ENCODE measurements around the gene SYK.

Gene SYK

DNA sequence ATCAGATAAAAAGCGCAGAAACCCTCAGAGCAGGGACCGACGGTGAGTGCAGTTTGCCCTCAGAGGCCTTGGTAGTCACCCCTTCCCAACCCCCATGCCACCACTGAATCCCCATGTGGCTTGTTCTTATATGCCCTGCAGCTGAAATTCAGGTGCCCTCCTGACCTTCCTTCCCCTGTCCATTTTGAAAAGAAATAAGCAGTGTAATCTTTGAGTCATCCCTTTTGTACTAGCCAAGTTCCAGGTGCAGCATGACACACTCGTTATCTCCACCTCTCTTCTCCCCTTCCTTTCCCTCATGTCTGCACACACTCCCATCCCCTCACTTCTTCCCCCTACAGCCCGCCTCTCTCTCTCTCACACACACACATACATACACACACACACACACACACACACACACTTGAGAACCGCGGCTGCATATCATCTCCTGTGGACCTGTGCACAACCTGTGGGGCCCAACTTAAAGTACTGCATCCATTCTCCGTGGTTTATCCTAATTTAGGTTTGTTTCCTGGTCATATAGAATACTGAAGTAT, 53.1 kb downstream of the SYK start:
- no peak for DNase-seq

DNA sequence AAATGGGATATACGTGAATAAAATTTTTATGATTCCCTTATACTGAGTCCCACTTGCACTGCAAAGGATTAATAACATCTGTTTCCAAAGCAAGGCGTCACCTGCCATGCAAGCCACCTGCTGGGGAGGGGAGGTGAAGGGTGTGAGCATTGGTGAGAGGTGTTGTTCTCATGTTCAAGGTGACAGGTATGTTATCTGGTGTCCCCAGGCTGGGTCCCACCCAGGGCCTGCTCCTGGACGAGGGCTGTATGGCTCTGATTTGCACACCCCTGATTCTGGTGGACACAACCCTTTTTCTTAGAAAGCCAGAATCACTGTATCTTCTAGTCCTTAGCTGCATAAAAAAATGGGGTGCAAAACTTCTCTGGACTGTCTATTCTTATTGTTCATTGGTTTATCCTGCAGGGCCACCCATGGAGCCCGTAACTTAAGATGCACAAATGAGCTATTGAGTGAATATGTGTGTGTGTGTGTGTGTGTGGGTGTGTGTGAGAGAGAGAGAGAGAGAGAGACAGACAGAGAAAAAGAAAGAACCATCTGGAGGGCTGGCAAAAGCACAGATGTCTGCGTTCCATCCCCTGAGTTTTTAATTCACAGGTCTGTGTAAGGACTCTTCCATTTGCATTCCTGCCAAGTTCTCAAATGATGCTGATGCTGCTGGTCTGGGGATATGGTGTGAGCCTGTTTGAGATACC, 53.7 kb downstream of the SYK start:
- DNase-seq = no peak

DNA sequence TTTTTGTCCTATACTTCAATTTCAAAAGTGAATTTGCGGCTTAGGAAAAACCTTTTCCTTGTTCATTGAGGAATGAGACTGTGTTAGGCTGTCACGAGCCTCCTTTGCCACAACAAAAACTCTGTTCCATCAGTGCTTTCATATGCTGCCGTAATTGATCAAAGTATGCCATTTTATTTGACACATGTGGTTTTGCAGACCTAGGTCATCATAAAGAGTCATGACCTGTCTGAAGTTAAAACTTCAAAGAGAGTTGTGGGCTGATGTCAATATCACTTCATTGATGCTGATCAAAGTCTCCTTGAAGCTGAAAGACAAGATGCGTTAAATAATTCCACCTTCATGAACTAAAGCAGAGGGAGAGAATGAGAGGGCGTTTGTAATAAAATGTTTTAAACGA, 55.5 kb downstream of the SYK start:
- DNase-seq = no peak

- no peak for DNase-seq
Observed at GRCh38 chr9:90857855-90858254, 56.2 kb downstream of the SYK start.

- DNase-seq = no peak
Observed at GRCh38 chr9:90858457-90858901, 56.9 kb downstream of the SYK start.

DNA sequence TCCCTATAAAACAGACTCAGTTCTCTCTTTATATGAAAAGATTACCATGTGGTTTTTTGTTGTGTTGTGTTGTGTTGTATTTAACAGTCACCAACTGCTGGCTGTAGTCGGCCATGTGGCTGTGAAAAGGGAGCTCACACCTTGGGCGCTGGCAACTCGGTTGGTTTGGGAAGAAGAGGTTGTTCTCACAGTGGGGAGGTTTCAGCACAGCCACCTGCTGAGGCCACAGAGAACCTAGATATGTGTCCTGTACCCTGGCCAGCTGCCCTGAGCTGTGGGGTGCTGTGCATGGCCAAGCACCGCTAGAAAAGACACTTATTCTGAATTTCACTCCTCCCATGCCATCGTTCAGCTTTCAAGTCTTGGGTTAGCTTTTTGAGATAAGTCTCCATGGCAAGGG, 58.8 kb downstream of the SYK start:
- no peak for DNase-seq

DNA sequence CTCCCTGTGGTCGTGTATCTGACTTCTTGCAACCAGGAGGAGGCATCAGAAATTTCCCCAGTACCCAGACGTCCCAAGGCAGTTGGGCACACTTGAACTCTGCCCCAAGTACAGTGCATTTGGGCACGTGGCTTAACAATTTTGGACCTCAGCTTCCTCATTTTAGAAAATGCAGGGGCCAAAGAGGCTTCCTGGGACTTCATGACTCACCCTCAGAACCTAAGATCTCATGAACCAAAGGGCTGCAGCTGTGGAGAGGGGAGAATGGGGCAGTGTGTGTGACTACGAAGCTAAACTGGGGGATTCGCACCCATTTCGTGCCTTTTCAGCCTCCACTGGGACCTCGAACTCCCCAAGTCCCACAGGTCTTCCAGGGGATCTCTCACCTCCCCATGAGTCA, 59.2 kb downstream of the SYK start:
- no peak for DNase-seq

DNA sequence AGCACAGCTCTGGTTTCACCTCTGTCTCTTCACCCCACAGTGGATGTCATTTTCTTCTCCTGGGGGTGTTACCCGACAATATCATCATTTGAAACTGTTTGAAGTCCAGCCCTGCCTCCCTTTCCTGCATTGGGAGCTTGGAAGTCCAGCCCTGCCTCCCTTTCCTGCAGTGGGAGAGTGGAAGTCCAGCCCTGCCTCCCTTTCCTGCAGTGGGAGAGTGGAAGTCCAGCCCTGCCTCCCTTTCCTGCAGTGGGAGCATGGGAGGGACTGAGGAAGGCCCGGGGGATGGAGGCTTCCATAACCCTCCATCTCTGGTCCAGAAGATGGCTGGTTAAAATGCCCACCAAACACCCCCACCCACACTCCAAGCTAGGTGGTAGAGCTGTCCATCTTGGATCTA, 59.8 kb downstream of the SYK start:
- DNase-seq = no peak

GRCh38 chr9:90861826-90862740, 60.5 kb downstream of the SYK start:
- no peak for DNase-seq

DNA sequence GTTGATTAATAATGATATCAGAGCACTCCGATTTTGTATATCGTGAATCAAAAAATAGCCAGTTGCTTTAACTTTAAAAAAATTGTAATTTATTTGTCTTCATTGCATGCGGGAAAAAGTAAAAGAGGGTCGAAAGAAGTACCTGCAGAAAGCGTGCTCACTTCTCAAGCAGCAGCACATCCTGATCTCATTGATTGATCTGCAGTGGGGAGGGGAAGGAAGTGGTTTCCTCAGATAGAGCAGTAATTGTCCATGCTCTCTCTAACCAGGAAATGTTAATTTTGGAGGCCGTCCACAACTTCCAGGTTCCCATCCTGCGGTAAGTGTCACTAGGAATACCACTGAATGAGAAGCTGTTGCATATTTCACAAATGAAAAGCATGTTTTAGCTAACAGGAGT, 63.2 kb downstream of the SYK start:
- no peak for DNase-seq

GRCh38 chr9:90867101-90867500, 65.5 kb downstream of the SYK start:
- DNase-seq = no peak

GRCh38 chr9:90868555-90868954, 66.9 kb downstream of the SYK start:
- no peak for DNase-seq

DNA sequence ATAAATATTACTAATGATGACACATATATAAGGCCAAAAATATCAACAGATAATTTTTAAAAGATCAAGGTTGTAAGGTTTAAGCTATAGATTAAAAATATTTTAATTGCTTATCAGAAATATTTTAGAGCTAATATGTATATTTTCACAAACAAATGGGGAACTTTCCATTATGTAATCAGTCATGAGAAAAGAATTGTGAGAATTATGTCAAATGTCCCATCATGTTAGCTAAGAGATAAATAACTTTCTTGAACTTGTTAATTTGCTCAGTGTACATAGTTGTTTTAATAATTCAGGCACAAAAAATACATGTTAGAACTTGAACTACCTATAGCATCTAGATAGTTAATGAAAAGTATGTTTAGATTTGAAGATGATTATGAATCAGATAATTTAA, 67.7 kb downstream of the SYK start:
- DNase-seq = no peak

- peak; percentile 67 for DNase-seq
Observed at GRCh38 chr9:90870621-90871326, 69.2 kb downstream of the SYK start.

- no peak for DNase-seq
Observed at GRCh38 chr9:90871327-90871935, 69.8 kb downstream of the SYK start.

DNA sequence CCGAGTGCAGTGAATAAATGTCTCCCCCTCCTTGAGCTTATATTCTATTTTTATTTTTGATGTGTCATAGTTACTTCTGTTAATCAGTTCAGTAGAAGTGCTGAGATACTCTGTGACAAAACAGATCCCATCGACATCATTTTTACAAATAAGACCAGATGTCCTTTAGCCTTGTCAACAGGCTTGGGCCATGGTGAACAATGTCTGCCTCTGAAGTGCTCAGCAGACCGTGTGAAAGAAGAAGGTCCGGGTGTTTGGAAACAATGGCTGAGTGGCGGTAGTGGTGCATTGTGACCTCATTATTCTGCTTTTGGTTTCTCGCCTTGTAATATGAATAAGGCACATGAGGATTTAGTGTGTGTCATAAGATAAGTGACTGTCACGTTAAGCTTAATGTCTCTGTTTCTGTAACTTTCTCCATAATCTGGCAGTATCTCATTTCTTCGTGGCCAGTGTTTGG, 71.2 kb downstream of the SYK start:
- DNase-seq = no peak

- DNase-seq = no peak
Observed at GRCh38 chr9:90873422-90873821, 71.8 kb downstream of the SYK start.

DNA sequence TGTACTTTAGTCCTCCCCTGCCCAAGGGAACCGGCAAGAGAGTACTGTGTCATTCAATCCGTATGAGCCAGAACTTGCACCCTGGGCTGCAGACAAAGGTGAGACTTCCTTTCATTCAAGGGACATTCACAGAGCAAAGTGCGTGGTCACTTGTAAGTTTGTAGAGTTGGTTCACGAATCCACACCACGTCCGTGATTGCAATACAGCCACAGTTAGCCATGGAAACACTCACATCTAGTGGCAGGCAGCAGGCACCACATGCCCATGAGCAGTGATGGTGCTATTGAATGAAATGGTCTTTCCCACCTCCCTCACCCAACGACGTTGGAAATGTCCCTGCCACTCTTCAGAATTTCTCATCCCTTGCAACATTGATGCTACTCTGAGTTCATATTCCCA, 72.6 kb downstream of the SYK start:
- no peak for DNase-seq

DNA sequence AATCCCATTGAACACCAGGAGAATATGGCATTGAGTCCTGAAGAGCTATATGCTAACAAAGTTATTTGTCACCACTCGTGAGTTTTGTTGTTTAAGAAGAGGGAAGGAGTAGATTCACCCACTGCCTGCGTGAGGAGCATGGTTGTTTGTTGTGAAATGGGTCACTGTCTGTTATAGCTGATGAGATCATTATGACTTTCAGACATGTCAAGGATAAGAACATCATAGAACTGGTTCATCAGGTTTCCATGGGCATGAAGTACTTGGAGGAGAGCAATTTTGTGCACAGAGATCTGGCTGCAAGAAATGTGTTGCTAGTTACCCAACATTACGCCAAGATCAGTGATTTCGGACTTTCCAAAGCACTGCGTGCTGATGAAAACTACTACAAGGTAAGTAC, 76.9 kb downstream of the SYK start:
- no peak for DNase-seq

GRCh38 chr9:90880066-90880465, 78.4 kb downstream of the SYK start:
- DNase-seq = no peak

- no peak for DNase-seq
Observed at GRCh38 chr9:90880669-90881068, 79.0 kb downstream of the SYK start.

DNA sequence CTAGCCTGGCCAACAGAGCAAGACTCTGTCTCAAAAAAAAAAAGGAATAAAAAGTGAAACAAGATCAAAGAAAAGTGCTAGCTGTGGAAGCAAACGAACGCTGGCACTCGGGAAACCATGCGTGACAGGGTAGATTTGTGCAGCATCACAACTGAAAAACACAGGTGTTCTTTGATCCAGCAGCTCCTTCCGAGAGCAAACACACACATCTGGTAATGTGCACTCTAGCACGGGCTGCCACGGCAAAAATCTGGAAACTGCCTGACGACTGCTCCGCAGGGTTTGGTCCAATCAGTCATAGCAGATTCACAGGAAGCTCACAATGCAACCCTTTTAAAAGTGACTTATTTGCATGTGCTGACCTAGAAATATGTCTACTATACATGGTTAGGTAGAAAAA, 80.0 kb downstream of the SYK start:
- no peak for DNase-seq
